ENCODE data around the gene CDH23. TPM values are rescaled to one million over a fixed set of nuclear protein-coding genes. Genes with fewer than 3 reads are reported as not detected.
A peak's percentile ranks its signal among the peaks of the same experiment; 100 is the strongest.

The CDH23 gene
- total and polyA plus RNA-seq, 10 donors: 2.0 to 19.9 (median 11.0) TPM

GRCh38 chr10:71784679-71785272 is 388.1 kb downstream of the CDH23 start:
- Histone ChIP-seq H3K9me3 (no peaks in the 10 kb centered on the region), H3K4me1 (peaks cover 7 to 46% (median 26%) of the 10 kb centered on the region in 6 donors), H3K27ac (no peak overlapping the region), H3K27me3 (replicated peaks in 1 of 7) (no peaks in the 10 kb centered on the region), H3K4me3 (no peak overlapping the region), H3K36me3 (no peaks in the 10 kb centered on the region)
- TF ChIP-seq CTCF (IDR thresholded peaks at IDR 0.05 in 8 of 11, conservative IDR thresholded peaks at IDR 0.05 in 3 of 11) (no peak), POLR2A (IDR thresholded peaks at IDR 0.05) (no peak), POLR2AphosphoS5 (IDR thresholded peaks at IDR 0.05) (no peak)
- DNase-seq: peak; percentile 68
- intact Hi-C loops (cut with DNase I; ENCODE audit: low total_unique reads): no loop called here
- 90 to 98% (median 95%) methylated on average over 18 of the region's 18 CpGs for WGBS, 5 donors

- TF ChIP-seq CTCF (IDR thresholded peaks at IDR 0.05 in 8 of 11, conservative IDR thresholded peaks at IDR 0.05 in 3 of 11) (no peak), POLR2AphosphoS5 (IDR thresholded peaks at IDR 0.05) (no peak), POLR2A (IDR thresholded peaks at IDR 0.05) (no peak)
- no peaks in the 10 kb centered on the region for H3K27me3 ChIP-seq (replicated peaks in 1 of 7)
- 92 to 100% (median 94%) methylated on average over 2 to 8 of the region's 8 CpGs for WGBS, 5 donors
- H3K4me1 ChIP-seq: peaks cover 0 to 20% (median 8%) of the 10 kb centered on the region in 6 donors
- DNase-seq: peak; percentile 56
- intact Hi-C loops (cut with DNase I; ENCODE audit: low total_unique reads): no loop called here
- H3K36me3 ChIP-seq: no peaks in the 10 kb centered on the region
- H3K9me3 ChIP-seq: no peaks in the 10 kb centered on the region
- H3K27ac ChIP-seq: no peak overlapping the region
- no peak overlapping the region for H3K4me3 ChIP-seq
Measured at GRCh38 chr10:71788954-71789353, 392.2 kb downstream of the CDH23 start.

DNA sequence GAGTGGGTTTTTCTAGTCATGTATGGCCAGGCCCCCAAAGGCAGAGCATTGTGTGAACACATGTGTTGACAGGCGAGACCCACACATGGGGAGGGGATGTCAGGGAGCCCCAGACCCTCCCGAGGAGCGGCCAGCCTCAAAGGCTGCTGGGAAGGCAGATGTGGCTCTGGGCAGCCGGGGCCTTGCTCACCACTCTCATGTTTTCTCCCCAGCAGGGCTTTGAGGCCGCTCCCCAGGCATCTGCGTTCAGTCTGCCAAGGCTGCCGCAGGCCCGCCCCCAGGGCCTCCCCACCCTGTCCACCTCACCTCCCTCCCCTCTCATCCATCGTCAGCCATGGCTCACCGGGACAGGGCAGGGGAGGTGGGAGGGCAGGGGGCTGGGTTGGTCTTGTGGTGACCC is 393.2 kb downstream of the CDH23 start:
- 87 to 96% (median 91%) methylated on average over 7 to 10 of the region's 10 CpGs for WGBS, 5 donors
- Histone ChIP-seq H3K36me3 (no peaks in the 10 kb centered on the region), H3K9me3 (no peaks in the 10 kb centered on the region), H3K27ac (no peak overlapping the region), H3K4me1 (peaks cover 0 to 17% (median 8%) of the 10 kb centered on the region in 6 donors), H3K4me3 (no peak overlapping the region), H3K27me3 (replicated peaks in 1 of 7) (no peaks in the 10 kb centered on the region)
- TF ChIP-seq POLR2AphosphoS5 (IDR thresholded peaks at IDR 0.05) (no peak), POLR2A (IDR thresholded peaks at IDR 0.05) (no peak), CTCF (IDR thresholded peaks at IDR 0.05 in 8 of 11, conservative IDR thresholded peaks at IDR 0.05 in 3 of 11) (no peak)
- DNase-seq: peak; percentile 73
- intact Hi-C loops (cut with DNase I; ENCODE audit: low total_unique reads): no loop called here

DNA sequence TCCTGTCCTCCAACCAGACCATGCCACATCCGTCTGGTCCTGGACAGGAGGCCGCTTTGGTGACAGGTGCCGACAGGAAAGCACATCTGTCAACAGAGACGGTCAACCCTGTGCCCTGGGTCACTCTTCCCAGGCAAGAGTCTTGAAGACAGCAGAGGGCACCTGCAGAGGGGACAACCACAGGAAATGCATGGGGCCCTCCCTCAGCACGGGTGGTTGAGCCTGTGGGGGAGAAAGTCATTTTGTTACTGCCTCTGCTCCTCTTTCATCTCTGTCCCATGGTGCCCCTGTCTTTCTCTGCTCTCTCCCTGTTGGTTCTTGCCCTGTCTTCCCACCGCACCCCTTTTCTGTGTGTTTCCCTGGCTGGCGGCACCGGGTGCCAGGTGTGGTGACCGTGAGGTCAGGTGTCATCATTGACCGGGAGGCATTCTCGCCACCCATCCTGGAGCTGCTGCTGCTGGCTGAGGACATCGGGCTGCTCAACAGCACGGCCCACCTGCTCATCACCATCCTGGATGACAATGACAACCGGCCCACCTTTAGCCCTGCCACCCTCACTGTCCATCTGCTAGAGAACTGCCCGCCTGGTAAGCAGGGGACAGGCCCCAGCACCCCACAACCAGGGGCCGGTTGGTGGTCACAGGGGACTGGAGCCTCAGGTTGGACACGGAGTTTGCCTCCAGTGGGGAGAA is 394.2 kb downstream of the CDH23 start:
- WGBS, 5 donors: 58 to 75% (median 72%) methylated on average over 13 to 17 of the region's 17 CpGs
- H3K9me3 ChIP-seq: no peaks in the 10 kb centered on the region
- no peak for DNase-seq

More for the DNA sequence above, 394.2 kb downstream of the CDH23 start:
- peak overlapping the region in 1 of 8 donors; percentile 1 for H3K4me3 ChIP-seq
- intact Hi-C loops (cut with DNase I; ENCODE audit: low total_unique reads): no loop called here
- H3K27ac ChIP-seq: no peak overlapping the region
- peak in 2 of 3 donors; percentile 20 to 48 for TF ChIP-seq POLR2AphosphoS5 (IDR thresholded peaks at IDR 0.05)
- peak in 1 of 11 experiments; percentile 11 for TF ChIP-seq CTCF (IDR thresholded peaks at IDR 0.05 in 8 of 11, conservative IDR thresholded peaks at IDR 0.05 in 3 of 11)
- TF ChIP-seq POLR2A (IDR thresholded peaks at IDR 0.05): no peak
- no peaks in the 10 kb centered on the region for H3K36me3 ChIP-seq
- peaks cover 0 to 17% (median 8%) of the 10 kb centered on the region in 6 donors for H3K4me1 ChIP-seq
- H3K27me3 ChIP-seq (replicated peaks in 1 of 7): no peaks in the 10 kb centered on the region
